PC-3 (cell line): ENCODE data around the gene PARD6A. TPM values are rescaled to one million over a fixed set of nuclear protein-coding genes. Genes with fewer than 3 reads are reported as not detected.

Source experiments
- ATAC-seq: fragments of 200-7000 bp; cut with Tn5 transposase; 2 replicates; pipeline ENCODE4 v1.9.1; 2020; ENCODE audit warnings: mild to moderate bottlenecking, moderate library complexity
- BruUV-seq: library from RNA; stranded (reverse); fragments of 400-500 nt; replicated peaks from 2 replicates; lab custom pipeline; 2021; lab: Mats Ljungman, UMichigan
- CTCF ChIA-PET: fragments of 300-600 bp; sonication (Branson Sonifier 250); formaldehyde crosslinking; loops from one replicate; lab custom pipeline; 2022; ENCODE audit warnings: antibody characterized with exemption; lab: Charles Lee
- POLR2A ChIA-PET: fragments of 300-600 bp; sonication (Branson Sonifier 250); formaldehyde crosslinking; loops from one replicate; lab custom pipeline; 2022; ENCODE audit warnings: antibody characterized with exemption; ENCODE audit not compliant: unreplicated experiment; lab: Charles Lee
- DNase-seq: peaks from one replicate; pipeline ENCODE4 v3.0.0-alpha.2; 2015
- H2AFZ ChIP-seq: fragments of 300-600 bp; sonication (generic); 2 replicates; pipeline ENCODE4 v1.6.0; 2016; ENCODE audit warnings: antibody characterized with exemption, low read length
- H3F3A ChIP-seq: fragments of 300-600 bp; sonication (generic); one replicate; pipeline ENCODE4 v1.6.0; 2017; ENCODE audit warnings: antibody characterized with exemption, low read length, control low read depth, mild to moderate bottlenecking; ENCODE audit not compliant: unreplicated experiment
- H3K27ac ChIP-seq: fragments of 300-600 bp; sonication (generic); 2 replicates; pipeline ENCODE4 v1.5.1; 2016; ENCODE audit warnings: mild to moderate bottlenecking, low read length
- H3K27me3 ChIP-seq: fragments of 300-600 bp; sonication (generic); 2 replicates; pipeline ENCODE4 v1.6.1; 2016; ENCODE audit warnings: low read length, mixed read lengths
- H3K36me3 ChIP-seq: fragments of 300-600 bp; sonication (generic); 2 replicates; pipeline ENCODE4 v1.6.1; 2016; ENCODE audit warnings: low read depth, mixed run types, low read length, mixed read lengths
- H3K4me1 ChIP-seq: fragments of 300-600 bp; sonication (generic); 2 replicates; pipeline ENCODE4 v1.5.1; 2016; ENCODE audit warnings: low read length; ENCODE audit not compliant: insufficient read depth
- H3K4me2 ChIP-seq: fragments of 300-600 bp; sonication (generic); 2 replicates; pipeline ENCODE4 v1.6.0; 2016; ENCODE audit warnings: low read length
- H3K4me3 ChIP-seq: fragments of 300-600 bp; sonication (generic); 2 replicates; pipeline ENCODE4 v1.5.1; 2016; ENCODE audit warnings: mild to moderate bottlenecking, low read length, mixed read lengths
- H3K79me2 ChIP-seq: fragments of 300-600 bp; sonication (generic); 2 replicates; pipeline ENCODE4 v1.6.1; 2017; ENCODE audit warnings: low read length, mixed read lengths
- H3K9ac ChIP-seq: fragments of 300-600 bp; sonication (generic); 2 replicates; pipeline ENCODE4 v1.6.0; 2016; ENCODE audit warnings: mild to moderate bottlenecking, low read length
- H3K9me2 ChIP-seq: fragments of 300-600 bp; sonication (generic); replicated peaks from 2 replicates; pipeline ENCODE4 v1.6.1; 2016; ENCODE audit warnings: mixed run types, low read length, mixed read lengths
- H3K9me3 ChIP-seq: fragments of 300-600 bp; sonication (generic); 2 replicates; pipeline ENCODE4 v1.6.1; 2016; ENCODE audit warnings: low read length, mixed read lengths
- H4K20me1 ChIP-seq: fragments of 300-600 bp; sonication (generic); 2 replicates; pipeline ENCODE4 v1.6.1; 2016; ENCODE audit warnings: low read length, mixed read lengths
- CTCF ChIP-seq: fragments of 300-600 bp; sonication (generic); conservative IDR thresholded peaks from 2 replicates; pipeline ENCODE4 v1.5.1; 2017; ENCODE audit warnings: antibody characterized with exemption, low read depth, mild to moderate bottlenecking, low read length
- EZH2 ChIP-seq: fragments of 300-600 bp; sonication (generic); IDR thresholded peaks from one replicate; pipeline ENCODE4 v1.6.1; 2017; ENCODE audit warnings: antibody characterized with exemption, mild to moderate bottlenecking, low read length; ENCODE audit not compliant: unreplicated experiment
- EZH2phosphoT487 ChIP-seq: fragments of 300-600 bp; sonication (generic); IDR thresholded peaks from 2 replicates; pipeline ENCODE4 v1.6.1; 2018; ENCODE audit warnings: mild to moderate bottlenecking, antibody characterized with exemption, low read length, borderline replicate concordance
- intact Hi-C: fragments of 100-400 bp; cut with micrococcal nuclease; formaldehyde crosslinking; loops from 2 replicates; pipeline ENCODE4 v1.9.0; 2023
- total RNA-seq: library from RNA; depleted of rRNA; stranded (reverse); fragments of >200 nt; gene quantifications from 2 replicates; pipeline ENCODE4 v1.2.3, GENCODE V29; 2014

The PARD6A gene
- total RNA-seq, 1 experiment from 2014 or later: 15.1 TPM

- Histone ChIP-seq H2AFZ (no peak overlapping the region), H3K9me3 (no peaks in the 10 kb centered on the region), H3K4me1 (peaks cover 12% of the 10 kb centered on the region), H3K9me2 (no peaks in the 10 kb centered on the region), H3K79me2 (0 out of 2 replicates have a peak, but pooled peaks cover 11% of the 10 kb centered on the region), H3K27ac (no peak overlapping the region), H3K9ac (no peak overlapping the region), H4K20me1 (no peaks in the 10 kb centered on the region), H3K4me2 (peak overlapping the region; percentile 55), H3K4me3 (no peak overlapping the region), H3K27me3 (no peaks in the 10 kb centered on the region), H3K36me3 (0 out of 2 replicates have a peak, but pooled peaks cover 3% of the 10 kb centered on the region), H3F3A (no peaks in the 10 kb centered on the region)
- CTCF ChIA-PET: no interaction called here
- no TSS peak for BruUV-seq
- intact Hi-C loops: no loop called here
- DNase-seq (no peak), ATAC-seq (no peak)
- POLR2A ChIA-PET: no interaction called here
- TF ChIP-seq EZH2 (no peak), EZH2phosphoT487 (no peak), CTCF (no peak)
Observed at GRCh38 chr16:67697422-67698185, 36.8 kb downstream of the PARD6A start.

- ATAC-seq: no peak
- Histone ChIP-seq H3K27me3 (no peaks in the 10 kb centered on the region), H3K9ac (no peak overlapping the region), H3K4me1 (peaks cover 12% of the 10 kb centered on the region), H3K4me2 (no peak overlapping the region), H3K4me3 (no peak overlapping the region), H2AFZ (no peak overlapping the region), H3K9me3 (no peaks in the 10 kb centered on the region), H4K20me1 (no peaks in the 10 kb centered on the region), H3K9me2 (no peaks in the 10 kb centered on the region), H3F3A (no peaks in the 10 kb centered on the region), H3K36me3 (0 out of 2 replicates have a peak, but pooled peaks cover 3% of the 10 kb centered on the region), H3K79me2 (peaks cover 21% of the 10 kb centered on the region; the same call in 1 of the 2 replicates), H3K27ac (no peak overlapping the region)
- BruUV-seq: no TSS peak
- DNase-seq: no peak
- POLR2A ChIA-PET: no interaction called here
- CTCF ChIA-PET: no interaction called here
- TF ChIP-seq EZH2phosphoT487 (no peak), EZH2 (no peak), CTCF (no peak)
- intact Hi-C loops: no loop called here
Observed at GRCh38 chr16:67699265-67699664, 38.5 kb downstream of the PARD6A start.

GRCh38 chr16:67701420-67701819, 40.7 kb downstream of the PARD6A start:
- peaks cover 12% of the 10 kb centered on the region for H3K4me1 ChIP-seq
- ChIA-PET CTCF (no interaction called here), POLR2A (no interaction called here)
- no peaks in the 10 kb centered on the region for H3F3A ChIP-seq
- intact Hi-C loops: no loop called here
- no peaks in the 10 kb centered on the region for H3K9me2 ChIP-seq
- no peak overlapping the region for H3K27ac ChIP-seq
- H3K79me2 ChIP-seq: peaks cover 31% of the 10 kb centered on the region
- no peaks in the 10 kb centered on the region for H4K20me1 ChIP-seq
- no peaks in the 10 kb centered on the region for H3K9me3 ChIP-seq
- no peak for TF ChIP-seq EZH2
- TF ChIP-seq CTCF: no peak
- TF ChIP-seq EZH2phosphoT487: no peak
- ATAC-seq (no peak), DNase-seq (no peak)
- H3K27me3 ChIP-seq: no peaks in the 10 kb centered on the region
- no TSS peak for BruUV-seq
- H3K4me3 ChIP-seq: no peak overlapping the region
- H2AFZ ChIP-seq: no peak overlapping the region
- 0 out of 2 replicates have a peak, but pooled peaks cover 3% of the 10 kb centered on the region for H3K36me3 ChIP-seq
- no peak overlapping the region for H3K9ac ChIP-seq
- H3K4me2 ChIP-seq: no peak overlapping the region
